Osteoblast (primary cell): Measurements from ENCODE around the gene PXMP4. TPM values are rescaled to one million over a fixed set of nuclear protein-coding genes. Genes with fewer than 3 reads are reported as not detected.

ENCODE experiments used
- DNase-seq: peaks from one replicate; pipeline ENCODE4 v3.0.0; 2011; ENCODE audit warnings: low spot score, mixed read lengths; ENCODE audit not compliant: insufficient read length; ENCODE audit errors: missing footprints
- H2AFZ ChIP-seq: 2 replicates; pipeline ENCODE4 v1.6.0; 2011; ENCODE audit warnings: mild to moderate bottlenecking, low read length
- H3K27ac ChIP-seq: 2 replicates; pipeline ENCODE4 v1.5.1; 2011; ENCODE audit warnings: mild to moderate bottlenecking, low read depth, low read length, moderate library complexity
- H3K27me3 ChIP-seq: 2 replicates; pipeline ENCODE4 v1.6.0; 2012; ENCODE audit warnings: mild to moderate bottlenecking, control low read depth, inconsistent platforms, low read length, moderate library complexity; ENCODE audit not compliant: insufficient read depth
- H3K36me3 ChIP-seq: 2 replicates; pipeline ENCODE4 v1.5.1; 2011; ENCODE audit warnings: mild to moderate bottlenecking, low read length, control low read depth, moderate library complexity; ENCODE audit not compliant: insufficient read depth
- H3K4me1 ChIP-seq: 2 replicates; pipeline ENCODE4 v1.5.1; 2011; ENCODE audit warnings: mild to moderate bottlenecking, low read length, control low read depth, moderate library complexity; ENCODE audit not compliant: insufficient read depth
- H3K4me2 ChIP-seq: 2 replicates; pipeline ENCODE4 v1.6.0; 2011; ENCODE audit warnings: mild to moderate bottlenecking, low read length; ENCODE audit not compliant: insufficient read depth
- H3K4me3 ChIP-seq: fragments of 200-600 bp; sonication (generic); 3 replicates; pipeline ENCODE4 v1.5.1; 2012; ENCODE audit warnings: mild to moderate bottlenecking, low read length, inconsistent platforms; ENCODE audit not compliant: insufficient read depth
- H3K79me2 ChIP-seq: 2 replicates; pipeline ENCODE4 v1.6.0; 2012; ENCODE audit warnings: mild to moderate bottlenecking, low read length, control low read depth, inconsistent platforms; ENCODE audit not compliant: insufficient read depth
- H3K9me3 ChIP-seq: 2 replicates; pipeline ENCODE4 v1.5.1; 2011; ENCODE audit warnings: low read depth, low read length, control low read depth
- H4K20me1 ChIP-seq: 2 replicates; pipeline ENCODE4 v1.6.0; 2012; ENCODE audit warnings: mild to moderate bottlenecking, low read length, control low read depth; ENCODE audit not compliant: insufficient read depth
- total RNA-seq: library from RNA; depleted of rRNA; stranded (reverse); fragments of >200 nt; gene quantifications from 2 replicates; pipeline ENCODE4 v1.2.3, GENCODE V29; 2012
- TF ChIP-seq, protein P1 (sequence below): IDR thresholded peaks from 2 replicates; pipeline ENCODE4 v1.5.1; 2011; ENCODE audit warnings: mild to moderate bottlenecking, low read depth, low read length, moderate library complexity; ENCODE audit errors: extremely low read depth

PXMP4 gene
- total RNA-seq, 1 donor, result 5.1 TPM

GRCh38 chr20:33686984-33687366 is 33.1 kb downstream of the PXMP4 start:
- H3K27ac ChIP-seq, result no peak overlapping the region

GRCh38 chr20:33686100-33686983 is 33.8 kb downstream of the PXMP4 start, which contains the start of gene E2F1:
Gene E2F1 (minus strand): TSS chr20:33686385. CDS start chr20:33686264, 121 bp downstream.
- peak within 1 kb of the TSS; percentile 83 for H3K4me2 ChIP-seq
- H3K27ac ChIP-seq, result peak within 1 kb of the TSS; percentile 4
- peaks cover 14% of the 10 kb centered on the region for H3K79me2 ChIP-seq
- H2AFZ ChIP-seq, result peak within 1 kb of the TSS; percentile 80
- peaks cover 35% of the 10 kb centered on the region for H3K4me1 ChIP-seq
- peak; percentile 100 for DNase-seq
- TF ChIP-seq, protein P1, sequence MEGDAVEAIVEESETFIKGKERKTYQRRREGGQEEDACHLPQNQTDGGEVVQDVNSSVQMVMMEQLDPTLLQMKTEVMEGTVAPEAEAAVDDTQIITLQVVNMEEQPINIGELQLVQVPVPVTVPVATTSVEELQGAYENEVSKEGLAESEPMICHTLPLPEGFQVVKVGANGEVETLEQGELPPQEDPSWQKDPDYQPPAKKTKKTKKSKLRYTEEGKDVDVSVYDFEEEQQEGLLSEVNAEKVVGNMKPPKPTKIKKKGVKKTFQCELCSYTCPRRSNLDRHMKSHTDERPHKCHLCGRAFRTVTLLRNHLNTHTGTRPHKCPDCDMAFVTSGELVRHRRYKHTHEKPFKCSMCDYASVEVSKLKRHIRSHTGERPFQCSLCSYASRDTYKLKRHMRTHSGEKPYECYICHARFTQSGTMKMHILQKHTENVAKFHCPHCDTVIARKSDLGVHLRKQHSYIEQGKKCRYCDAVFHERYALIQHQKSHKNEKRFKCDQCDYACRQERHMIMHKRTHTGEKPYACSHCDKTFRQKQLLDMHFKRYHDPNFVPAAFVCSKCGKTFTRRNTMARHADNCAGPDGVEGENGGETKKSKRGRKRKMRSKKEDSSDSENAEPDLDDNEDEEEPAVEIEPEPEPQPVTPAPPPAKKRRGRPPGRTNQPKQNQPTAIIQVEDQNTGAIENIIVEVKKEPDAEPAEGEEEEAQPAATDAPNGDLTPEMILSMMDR, result no peak
- H4K20me1 ChIP-seq, result peaks cover 4% of the 10 kb centered on the region
- H3K27me3 ChIP-seq, result no peaks in the 10 kb centered on the region
- H3K4me3 ChIP-seq, result peak within 1 kb of the TSS; percentile 66
- H3K9me3 ChIP-seq, result no peaks in the 10 kb centered on the region
- no peaks in the 10 kb centered on the region for H3K36me3 ChIP-seq

More at GRCh38 chr20:33686984-33687366, 33.1 kb downstream of the PXMP4 start:
- Histone ChIP-seq H3K79me2 (peaks cover 14% of the 10 kb centered on the region), H3K4me1 (peaks cover 33% of the 10 kb centered on the region), H3K36me3 (no peaks in the 10 kb centered on the region), H3K27me3 (no peaks in the 10 kb centered on the region), H2AFZ (peak overlapping the region; percentile 80), H3K4me3 (peak overlapping the region; percentile 66), H3K4me2 (peak overlapping the region; percentile 79), H3K9me3 (no peaks in the 10 kb centered on the region), H4K20me1 (peaks cover 3% of the 10 kb centered on the region)
- TF ChIP-seq, protein P1, result no peak
- DNase-seq, result no peak

DNA sequence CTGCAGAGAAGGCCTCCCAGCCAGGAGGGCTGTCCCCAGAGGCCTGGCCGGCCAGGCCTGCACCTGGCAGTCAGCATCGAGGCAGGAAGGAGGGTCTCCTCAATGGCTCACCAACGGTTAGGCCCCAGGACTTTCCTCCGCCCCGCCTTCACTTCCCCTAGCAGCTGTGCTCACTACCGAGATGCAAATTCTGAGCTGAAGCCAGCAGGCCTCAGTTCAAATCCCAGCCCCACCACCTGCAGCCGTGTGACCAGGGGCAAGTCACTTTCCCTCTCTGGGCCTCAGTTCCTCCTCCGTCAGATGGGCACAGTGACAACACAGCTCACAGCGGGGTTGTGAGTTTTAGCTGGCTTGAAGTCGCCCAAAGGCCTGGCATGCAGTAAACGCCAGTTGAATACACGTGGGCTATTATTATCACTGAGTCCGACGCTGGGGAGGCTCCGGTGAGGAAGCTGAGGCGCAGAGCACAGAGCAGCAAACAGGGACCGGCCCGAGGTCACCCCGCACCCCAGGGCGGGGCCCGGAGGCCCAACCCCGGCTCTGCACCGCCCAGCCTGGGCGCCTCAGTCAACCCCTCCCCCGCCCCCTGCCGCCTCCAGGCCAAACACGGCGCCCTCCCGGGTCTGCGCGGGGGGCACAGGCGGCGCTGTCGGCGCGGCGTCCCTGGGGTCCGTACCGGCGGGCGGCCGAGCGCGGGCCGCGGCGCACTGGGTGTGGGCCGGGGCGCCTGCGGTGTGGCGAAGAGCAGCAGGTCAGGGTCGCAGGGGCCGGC is 34.6 kb downstream of the PXMP4 start:
- Histone ChIP-seq H3K36me3 (no peaks in the 10 kb centered on the region), H2AFZ (peak overlapping the region; percentile 73), H3K27ac (no peak overlapping the region), H3K79me2 (peaks cover 14% of the 10 kb centered on the region), H3K27me3 (no peaks in the 10 kb centered on the region), H4K20me1 (peaks cover 6% of the 10 kb centered on the region), H3K4me2 (peak overlapping the region; percentile 83), H3K4me3 (peak overlapping the region; percentile 66), H3K9me3 (no peaks in the 10 kb centered on the region), H3K4me1 (peaks cover 43% of the 10 kb centered on the region)
- TF ChIP-seq, protein P1, result no peak
- peak; percentile 82 for DNase-seq
